ENCODE data around the gene CABLES1.
"Not testable (repeated sequence)": the region's sequence is repeated elsewhere in the genome, so short reads cannot be mapped to it uniquely, and the experiment has no call there.

CABLES1 gene

GRCh38 chr18:23238152-23238531 is 102.9 kb downstream of the CABLES1 start:
- peaks cover 36% of the 10 kb centered on the region for H3K36me3 ChIP-seq (ENCODE audit: control insufficient read depth, insufficient read depth, low read length)
- H3K4me3 ChIP-seq (ENCODE audit: low read depth, low read length): no peak overlapping the region

GRCh38 chr18:23238651-23239349 is 103.5 kb downstream of the CABLES1 start:
- peaks cover 33% of the 10 kb centered on the region for H3K36me3 ChIP-seq (ENCODE audit: control insufficient read depth, insufficient read depth, low read length)
- H3K4me1 ChIP-seq (ENCODE audit: control insufficient read depth, insufficient read depth, low read length): peaks cover 34% of the 10 kb centered on the region; the same call in 1 of the 2 replicates
- no peaks in the 10 kb centered on the region for H3K27me3 ChIP-seq (ENCODE audit: control insufficient read depth, insufficient read depth, low read length)
- H3K4me3 ChIP-seq (ENCODE audit: low read depth, low read length): no peak overlapping the region
- no peaks in the 10 kb centered on the region for H3K9me3 ChIP-seq (ENCODE audit: control insufficient read depth, insufficient read depth, low read depth, low read length)
- H3K27ac ChIP-seq (ENCODE audit: low read depth, low read length): peak overlapping the region; percentile 31; the same call in 1 of the 2 replicates
- no peak overlapping the region for H3K9ac ChIP-seq (ENCODE audit: low read length)

More at GRCh38 chr18:23238152-23238531, 102.9 kb downstream of the CABLES1 start:
- H3K27me3 ChIP-seq (ENCODE audit: control insufficient read depth, insufficient read depth, low read length): no peaks in the 10 kb centered on the region
- H3K27ac ChIP-seq (ENCODE audit: low read depth, low read length): peak overlapping the region; percentile 31; the same call in 1 of the 2 replicates
- no peak overlapping the region for H3K9ac ChIP-seq (ENCODE audit: low read length)
- peaks cover 33% of the 10 kb centered on the region; the same call in 1 of the 2 replicates for H3K4me1 ChIP-seq (ENCODE audit: control insufficient read depth, insufficient read depth, low read length)
- H3K9me3 ChIP-seq (ENCODE audit: control insufficient read depth, insufficient read depth, low read depth, low read length): no peaks in the 10 kb centered on the region

- Histone ChIP-seq H3K36me3 (ENCODE audit: control insufficient read depth, insufficient read depth, low read length) (peaks cover 32% of the 10 kb centered on the region), H3K9ac (ENCODE audit: low read length) (no peak overlapping the region), H3K4me3 (ENCODE audit: low read depth, low read length) (no peak overlapping the region), H3K27me3 (ENCODE audit: control insufficient read depth, insufficient read depth, low read length) (no peaks in the 10 kb centered on the region), H3K9me3 (ENCODE audit: control insufficient read depth, insufficient read depth, low read depth, low read length) (no peaks in the 10 kb centered on the region), H3K27ac (ENCODE audit: low read depth, low read length) (no peak overlapping the region), H3K4me1 (ENCODE audit: control insufficient read depth, insufficient read depth, low read length) (peaks cover 38% of the 10 kb centered on the region; the same call in 1 of the 2 replicates)
These were observed 104.0 kb downstream of the CABLES1 start for GRCh38 chr18:23239350-23239692.

- Histone ChIP-seq H3K27me3 (ENCODE audit: control insufficient read depth, insufficient read depth, low read length) (no peaks in the 10 kb centered on the region), H3K4me3 (ENCODE audit: low read depth, low read length) (no peak overlapping the region), H3K4me1 (ENCODE audit: control insufficient read depth, insufficient read depth, low read length) (peaks cover 42% of the 10 kb centered on the region; the same call in 1 of the 2 replicates), H3K9me3 (ENCODE audit: control insufficient read depth, insufficient read depth, low read depth, low read length) (no peaks in the 10 kb centered on the region), H3K36me3 (ENCODE audit: control insufficient read depth, insufficient read depth, low read length) (peaks cover 25% of the 10 kb centered on the region; the same call in 1 of the 2 replicates), H3K9ac (ENCODE audit: low read length) (peak overlapping the region; percentile 21), H3K27ac (ENCODE audit: low read depth, low read length) (peak overlapping the region; percentile 44; the same call in 1 of the 2 replicates)
These were observed 104.8 kb downstream of the CABLES1 start for GRCh38 chr18:23239885-23240608.

- Histone ChIP-seq H3K9me3 (ENCODE audit: control insufficient read depth, insufficient read depth, low read depth, low read length) (no peaks in the 10 kb centered on the region), H3K27ac (ENCODE audit: low read depth, low read length) (peak overlapping the region; percentile 44; the same call in 1 of the 2 replicates), H3K9ac (ENCODE audit: low read length) (peak overlapping the region; percentile 21), H3K4me1 (ENCODE audit: control insufficient read depth, insufficient read depth, low read length) (peaks cover 42% of the 10 kb centered on the region; the same call in 1 of the 2 replicates), H3K4me3 (ENCODE audit: low read depth, low read length) (no peak overlapping the region), H3K36me3 (ENCODE audit: control insufficient read depth, insufficient read depth, low read length) (peaks cover 28% of the 10 kb centered on the region; the same call in 1 of the 2 replicates), H3K27me3 (ENCODE audit: control insufficient read depth, insufficient read depth, low read length) (no peaks in the 10 kb centered on the region)
These were observed 105.3 kb downstream of the CABLES1 start for GRCh38 chr18:23240609-23240930.

- H3K9ac ChIP-seq (ENCODE audit: low read length); H3K27ac ChIP-seq (ENCODE audit: low read depth, low read length): not testable (repeated sequence)
- H3K4me1 ChIP-seq (ENCODE audit: control insufficient read depth, insufficient read depth, low read length): peaks cover 39% of the 10 kb centered on the region; the same call in 1 of the 2 replicates
These were observed 106.7 kb downstream of the CABLES1 start for GRCh38 chr18:23241833-23242496.

GRCh38 chr18:23243178-23243577 is 107.9 kb downstream of the CABLES1 start:
- Histone ChIP-seq H3K4me3 (ENCODE audit: low read depth, low read length) (no peak overlapping the region), H3K36me3 (ENCODE audit: control insufficient read depth, insufficient read depth, low read length) (peaks cover 27% of the 10 kb centered on the region), H3K27me3 (ENCODE audit: control insufficient read depth, insufficient read depth, low read length) (no peaks in the 10 kb centered on the region), H3K9ac (ENCODE audit: low read length) (no peak overlapping the region), H3K9me3 (ENCODE audit: control insufficient read depth, insufficient read depth, low read depth, low read length) (no peaks in the 10 kb centered on the region), H3K27ac (ENCODE audit: low read depth, low read length) (no peak overlapping the region), H3K4me1 (ENCODE audit: control insufficient read depth, insufficient read depth, low read length) (peaks cover 31% of the 10 kb centered on the region; the same call in 1 of the 2 replicates)

More at GRCh38 chr18:23241833-23242496, 106.7 kb downstream of the CABLES1 start:
- H3K27me3 ChIP-seq (ENCODE audit: control insufficient read depth, insufficient read depth, low read length); H3K4me3 ChIP-seq (ENCODE audit: low read depth, low read length); H3K9me3 ChIP-seq (ENCODE audit: control insufficient read depth, insufficient read depth, low read depth, low read length): not testable (repeated sequence)
- H3K36me3 ChIP-seq (ENCODE audit: control insufficient read depth, insufficient read depth, low read length): peaks cover 29% of the 10 kb centered on the region

- Histone ChIP-seq H3K4me1 (ENCODE audit: control insufficient read depth, insufficient read depth, low read length) (peaks cover 24% of the 10 kb centered on the region; the same call in 1 of the 2 replicates), H3K9ac (ENCODE audit: low read length) (no peak overlapping the region), H3K27me3 (ENCODE audit: control insufficient read depth, insufficient read depth, low read length) (no peaks in the 10 kb centered on the region), H3K4me3 (ENCODE audit: low read depth, low read length) (no peak overlapping the region), H3K27ac (ENCODE audit: low read depth, low read length) (no peak overlapping the region), H3K9me3 (ENCODE audit: control insufficient read depth, insufficient read depth, low read depth, low read length) (peaks cover 4% of the 10 kb centered on the region), H3K36me3 (ENCODE audit: control insufficient read depth, insufficient read depth, low read length) (peaks cover 23% of the 10 kb centered on the region)
These were observed 108.5 kb downstream of the CABLES1 start for GRCh38 chr18:23243816-23244215.

- H3K9me3 ChIP-seq (ENCODE audit: control insufficient read depth, insufficient read depth, low read depth, low read length): peaks cover 9% of the 10 kb centered on the region
- no peak overlapping the region for H3K27ac ChIP-seq (ENCODE audit: low read depth, low read length)
- no peak overlapping the region for H3K4me3 ChIP-seq (ENCODE audit: low read depth, low read length)
- H3K4me1 ChIP-seq (ENCODE audit: control insufficient read depth, insufficient read depth, low read length): peaks cover 20% of the 10 kb centered on the region; the same call in 1 of the 2 replicates
- H3K9ac ChIP-seq (ENCODE audit: low read length): no peak overlapping the region
- H3K36me3 ChIP-seq (ENCODE audit: control insufficient read depth, insufficient read depth, low read length): peaks cover 21% of the 10 kb centered on the region
- no peaks in the 10 kb centered on the region for H3K27me3 ChIP-seq (ENCODE audit: control insufficient read depth, insufficient read depth, low read length)
These were observed 109.1 kb downstream of the CABLES1 start for GRCh38 chr18:23244401-23244800.

GRCh38 chr18:23245461-23245860 is 110.2 kb downstream of the CABLES1 start:
- H3K4me1 ChIP-seq (ENCODE audit: control insufficient read depth, insufficient read depth, low read length): peaks cover 14% of the 10 kb centered on the region; the same call in 1 of the 2 replicates
- H3K9me3 ChIP-seq (ENCODE audit: control insufficient read depth, insufficient read depth, low read depth, low read length): peaks cover 12% of the 10 kb centered on the region
- H3K27ac ChIP-seq (ENCODE audit: low read depth, low read length): no peak overlapping the region

More at GRCh38 chr18:23245461-23245860, 110.2 kb downstream of the CABLES1 start:
- no peak overlapping the region for H3K4me3 ChIP-seq (ENCODE audit: low read depth, low read length)
- H3K36me3 ChIP-seq (ENCODE audit: control insufficient read depth, insufficient read depth, low read length): peaks cover 25% of the 10 kb centered on the region
- H3K27me3 ChIP-seq (ENCODE audit: control insufficient read depth, insufficient read depth, low read length): no peaks in the 10 kb centered on the region
- H3K9ac ChIP-seq (ENCODE audit: low read length): no peak overlapping the region
